Middle frontal gyrus (tissue), 1 donor: Measurements from ENCODE around the gene MLH3.
A peak's percentile ranks its signal among the peaks of the same experiment; 100 is the strongest.

ENCODE experiments used
- DNase-seq: peaks from one replicate; pipeline ENCODE4 v3.0.0-alpha.2; 2015; ENCODE audit warnings: low spot score; ENCODE audit errors: extremely low spot score

Gene MLH3

DNA sequence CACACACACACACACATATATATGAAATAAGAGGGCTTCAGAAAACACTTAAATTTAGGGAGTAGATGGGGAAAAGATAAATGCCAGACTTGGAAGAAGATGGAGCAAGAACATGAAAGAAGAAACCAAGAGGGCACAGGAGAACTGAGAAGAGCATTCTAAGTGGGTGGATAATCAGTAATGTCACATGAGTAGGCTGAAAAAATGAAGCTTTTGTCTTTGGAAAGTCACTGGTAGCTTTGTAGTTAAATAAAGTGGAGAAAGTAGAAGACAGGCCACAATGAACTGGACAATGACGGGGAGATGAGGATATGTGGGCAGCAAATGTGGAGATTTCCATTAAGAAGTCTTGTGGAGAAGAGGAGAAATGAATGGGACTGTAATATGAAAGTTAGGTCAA lies 15.9 kb upstream of the MLH3 start:
- DNase-seq: no peak

DNA sequence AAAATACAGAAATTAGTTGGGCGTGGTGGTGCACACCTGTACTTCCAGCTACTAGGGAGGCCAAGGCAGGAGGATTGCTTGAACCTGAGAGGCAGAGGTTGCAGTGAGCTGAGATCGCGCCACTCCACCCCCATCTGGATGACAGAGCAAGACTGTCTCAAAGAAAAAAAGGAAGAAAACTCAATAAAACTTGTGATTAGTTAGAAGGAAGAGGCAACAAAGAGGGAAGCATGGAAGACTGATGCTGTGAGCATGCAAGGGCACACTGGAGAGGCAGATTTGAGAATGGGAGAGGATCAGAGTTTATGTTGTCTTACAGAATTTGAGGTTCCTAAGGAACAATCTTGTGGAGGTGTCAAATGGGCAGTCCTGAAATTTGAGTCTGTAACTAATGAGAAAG lies 15.4 kb upstream of the MLH3 start:
- no peak for DNase-seq

GRCh38 chr14:75064205-75064567 lies 12.9 kb upstream of the MLH3 start:
- no peak for DNase-seq

GRCh38 chr14:75063491-75064204 lies 12.4 kb upstream of the MLH3 start, which contains the start of gene ACYP1:
Gene ACYP1 (minus strand): TSS chr14:75064024. CDS start chr14:75063553, 471 bp downstream.
- peak; percentile 83 for DNase-seq

DNA sequence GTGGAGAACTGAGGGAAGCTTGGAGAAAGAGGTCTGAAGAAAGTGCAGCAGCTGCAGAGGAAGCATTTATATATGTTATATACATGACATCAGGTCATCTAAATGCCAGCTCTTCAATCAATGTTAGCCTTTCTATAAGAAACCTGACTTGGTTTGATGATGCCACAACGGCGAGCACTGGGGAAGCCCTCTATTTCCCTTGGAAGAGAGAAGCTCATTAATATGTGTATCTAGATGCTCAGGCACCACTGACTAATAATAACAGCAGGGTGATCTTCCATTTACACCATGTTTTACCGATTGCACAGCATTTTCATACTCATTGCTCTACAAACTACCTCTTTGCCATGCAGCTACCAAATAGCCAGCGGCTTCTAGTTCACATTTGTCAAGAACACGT lies 11.7 kb upstream of the MLH3 start:
- no peak for DNase-seq

DNA sequence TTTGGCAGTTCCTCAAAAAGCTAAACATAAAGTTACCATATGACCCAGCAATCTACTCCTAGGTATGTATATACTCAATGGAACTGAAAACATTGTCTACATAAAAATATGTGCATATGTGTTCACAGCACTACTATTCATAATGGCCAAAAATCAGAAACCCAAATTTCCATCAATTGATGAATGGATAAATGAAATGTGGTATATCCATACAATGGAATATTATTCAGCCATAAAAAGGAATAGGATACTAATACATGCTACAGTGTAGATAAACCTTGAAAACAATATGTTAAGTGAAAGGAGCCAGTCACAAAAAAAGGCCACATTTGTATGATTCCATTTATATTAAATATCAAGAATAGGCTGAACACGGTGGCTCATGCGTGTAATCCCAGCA lies 9.2 kb upstream of the MLH3 start:
- no peak for DNase-seq

DNA sequence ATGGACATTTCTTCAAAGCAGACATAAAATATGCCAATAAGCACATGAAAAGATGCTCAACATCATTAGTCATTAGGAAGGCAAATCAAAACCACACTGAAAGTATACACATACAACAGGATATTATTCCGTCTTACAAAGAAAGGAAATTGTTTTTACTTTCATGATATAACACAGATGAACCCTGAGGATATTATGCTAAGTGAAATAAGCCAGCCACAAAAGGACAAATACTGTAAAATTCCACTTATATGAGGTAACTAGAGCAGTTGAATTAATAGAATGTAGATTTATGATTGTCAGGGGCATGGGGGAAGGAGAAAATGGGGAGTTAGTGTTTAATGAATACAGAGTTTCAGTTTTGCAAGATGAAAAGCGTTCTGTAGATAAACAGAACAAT lies 8.4 kb upstream of the MLH3 start:
- no peak for DNase-seq

DNA sequence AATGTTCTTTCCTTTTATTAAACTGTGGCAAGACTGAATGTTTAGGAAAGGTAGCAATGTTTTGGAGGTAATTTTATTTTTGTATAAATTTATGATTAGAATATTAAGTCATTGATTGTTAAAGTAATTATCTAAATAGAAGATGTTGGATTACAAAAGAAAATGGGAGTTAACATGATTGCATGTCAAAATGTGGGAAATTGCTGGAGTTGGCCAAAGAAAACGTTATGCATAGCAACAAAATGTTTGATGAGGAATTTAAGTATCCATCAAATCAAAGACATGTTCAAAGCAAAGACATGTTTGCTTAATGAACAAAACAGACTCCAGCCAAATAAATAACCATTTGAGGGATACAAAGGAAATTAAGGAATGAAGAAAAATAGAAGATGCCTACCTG lies 3.2 kb upstream of the MLH3 start:
- no peak for DNase-seq

DNA sequence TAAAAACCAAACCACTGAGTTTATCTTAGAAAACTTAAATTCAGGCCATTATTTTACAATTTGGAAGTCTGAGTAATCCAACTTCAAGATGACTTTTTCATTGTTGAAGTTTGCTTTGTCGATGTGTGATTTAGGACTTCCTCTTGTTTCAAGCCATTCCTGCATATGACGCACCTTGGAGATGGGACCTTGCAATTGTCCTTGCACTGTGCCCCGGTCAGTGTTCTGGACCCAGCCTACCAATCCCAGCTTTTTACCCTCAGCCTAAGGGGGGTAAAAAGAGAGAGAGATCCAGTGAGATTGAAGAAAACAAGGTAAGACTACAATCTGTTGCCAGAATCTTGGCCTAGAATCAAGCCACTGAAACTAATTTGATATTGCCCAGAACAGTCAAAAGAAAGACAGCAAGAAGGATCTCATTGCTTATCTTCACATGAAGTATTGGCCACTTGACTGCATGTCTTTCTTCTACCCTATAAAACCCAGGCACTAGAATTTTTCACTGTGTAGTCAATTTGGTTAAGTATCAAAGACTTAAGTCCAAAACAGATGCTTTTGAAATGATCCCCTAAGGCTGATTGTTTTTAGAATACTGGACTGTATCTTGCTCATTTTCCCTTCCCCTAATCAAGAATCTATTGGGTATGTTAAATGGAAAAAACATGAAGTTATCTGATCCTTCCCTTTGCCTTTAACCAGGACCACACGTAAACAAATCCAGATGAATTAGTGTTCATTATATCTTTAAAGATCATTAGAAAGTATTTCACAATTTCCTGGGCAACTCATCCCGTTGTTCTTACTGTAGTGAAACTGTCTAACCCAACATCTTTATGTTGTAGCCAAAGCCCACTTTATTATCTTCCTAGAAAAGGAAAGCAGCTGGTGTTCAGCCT lies 2.4 kb upstream of the MLH3 start:
- DNase-seq: no peak

DNA sequence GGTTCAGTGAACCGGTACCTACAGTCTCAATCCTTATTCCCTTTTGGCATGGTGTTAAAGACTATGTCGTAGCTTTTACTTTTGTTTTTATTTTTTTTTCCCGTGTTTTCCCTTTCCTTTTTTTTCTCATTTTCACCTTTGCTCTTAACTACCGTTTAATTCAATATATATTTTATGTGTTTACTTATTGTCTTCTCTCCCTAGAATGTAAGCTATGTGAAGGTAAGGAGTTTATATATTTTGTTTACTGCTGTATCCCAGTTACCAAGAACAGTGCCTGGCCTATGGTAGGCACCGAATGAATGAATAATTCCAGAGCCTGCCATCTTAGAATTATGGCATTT lies 261 bp upstream of the MLH3 start:
- DNase-seq: no peak

GRCh38 chr14:75049731-75050201 lies 1.5 kb downstream of the MLH3 start:
- DNase-seq: no peak

DNA sequence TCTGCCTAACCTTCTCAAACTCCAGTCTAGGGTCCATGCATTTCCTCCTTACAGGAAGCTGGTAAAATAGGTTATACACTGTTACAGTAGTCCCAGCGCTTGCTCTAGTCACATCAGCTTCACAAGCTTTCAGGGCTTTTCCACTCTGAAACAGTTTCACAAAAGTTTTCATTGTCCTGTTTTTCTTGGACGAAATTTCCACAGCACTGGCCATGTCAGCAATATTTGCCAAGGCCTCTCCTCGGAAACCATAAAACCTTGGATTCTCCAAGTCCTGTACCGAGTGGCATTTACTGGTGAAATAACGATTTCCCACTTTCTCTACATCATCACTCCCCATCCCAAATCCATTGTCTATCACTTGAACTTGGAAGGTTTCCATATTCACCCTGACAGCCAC lies 2.1 kb downstream of the MLH3 start:
- no peak for DNase-seq

GRCh38 chr14:75048101-75048500 lies 3.2 kb downstream of the MLH3 start:
- no peak for DNase-seq

DNA sequence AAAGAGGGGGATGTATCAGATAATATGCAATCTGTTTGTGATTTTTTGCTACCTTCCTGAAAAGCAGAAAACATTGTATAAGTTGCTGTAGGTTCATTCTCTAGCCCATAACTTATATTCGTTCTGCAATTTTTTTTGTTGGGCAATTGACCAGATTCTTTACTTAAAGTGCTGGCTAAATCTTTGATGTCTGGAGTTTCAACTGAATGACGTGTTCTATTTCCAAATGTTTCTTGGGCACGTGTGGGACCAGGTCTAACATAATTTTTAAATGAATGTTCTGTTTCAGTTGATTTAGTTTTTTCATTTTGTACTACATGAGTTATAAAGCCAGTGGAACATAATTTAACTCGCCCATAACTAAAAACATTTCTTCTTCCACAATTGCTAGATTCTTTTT lies 3.8 kb downstream of the MLH3 start:
- no peak for DNase-seq

DNA sequence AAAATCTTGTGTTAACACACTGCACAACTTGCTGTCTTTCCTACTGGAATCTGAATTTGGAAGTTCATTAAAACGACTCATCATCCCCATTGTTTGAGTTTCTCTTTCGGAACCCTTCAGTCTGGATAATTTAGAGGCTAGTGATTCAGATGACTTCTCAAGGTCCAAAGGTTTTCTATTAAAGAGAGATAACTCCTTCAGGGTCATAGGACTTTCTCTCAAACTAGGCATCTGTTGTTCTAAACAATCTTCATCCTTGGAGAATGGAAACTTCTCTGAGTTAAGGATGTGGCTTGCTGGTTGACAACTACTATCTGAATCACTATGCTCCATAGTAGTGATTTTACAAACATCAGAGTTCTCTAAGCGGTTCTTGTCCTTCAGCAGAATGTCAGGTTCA lies 4.4 kb downstream of the MLH3 start:
- DNase-seq: no peak

- no peak for DNase-seq
Observed at GRCh38 chr14:75046275-75046674, 5.0 kb downstream of the MLH3 start.

GRCh38 chr14:75044752-75045151 lies 6.5 kb downstream of the MLH3 start:
- DNase-seq: no peak

DNA sequence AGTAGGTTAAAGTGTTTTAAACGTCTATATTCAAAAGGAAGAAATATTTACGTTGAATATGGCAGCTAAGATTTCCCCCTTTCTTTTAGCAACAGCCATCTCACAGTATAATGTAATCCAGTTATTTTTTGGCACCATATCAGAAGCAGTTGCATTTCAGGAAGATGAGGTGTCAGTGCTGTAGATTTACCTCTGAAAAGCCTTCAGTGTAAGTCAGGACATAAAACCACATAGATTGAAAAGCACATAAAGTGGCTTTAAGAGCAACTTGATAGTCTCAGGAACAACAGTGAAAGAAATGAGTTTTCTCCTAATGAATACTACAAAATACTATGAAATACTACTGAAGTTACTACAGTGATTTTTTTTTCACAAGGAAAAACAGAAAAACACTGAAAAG lies 6.9 kb downstream of the MLH3 start:
- DNase-seq: no peak

GRCh38 chr14:75042035-75042434 lies 9.2 kb downstream of the MLH3 start:
- no peak for DNase-seq

GRCh38 chr14:75041613-75042012 lies 9.7 kb downstream of the MLH3 start:
- no peak for DNase-seq

- DNase-seq: no peak
Observed at GRCh38 chr14:75040959-75041358, 10.3 kb downstream of the MLH3 start.

- DNase-seq: no peak
Observed at GRCh38 chr14:75040507-75040906, 10.8 kb downstream of the MLH3 start.

DNA sequence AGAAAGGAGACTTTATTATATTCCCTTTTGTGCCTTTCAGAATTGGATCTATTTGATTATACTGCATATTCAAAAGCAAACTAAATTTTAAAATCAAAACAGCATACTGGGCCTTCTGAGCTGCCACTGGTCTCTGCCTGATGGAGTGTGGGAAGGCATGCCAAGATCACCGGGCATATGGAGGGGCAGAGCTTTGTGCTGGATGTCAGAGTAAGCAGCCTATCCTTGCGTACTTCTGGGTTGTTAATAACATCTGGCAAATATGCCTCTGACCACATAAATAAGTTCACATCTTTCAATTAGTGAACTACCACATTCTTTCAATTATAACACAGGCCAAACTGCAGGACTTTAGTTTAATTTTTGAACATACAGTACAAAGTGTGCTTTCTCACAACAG lies 18.3 kb downstream of the MLH3 start:
- no peak for DNase-seq
